RCC 7860 (cell line): ENCODE measurements around the gene PTGS2.

Experiments used
- DNase-seq: peaks from one replicate; pipeline ENCODE4 v3.0.0-alpha.2; 2015; ENCODE audit warnings: low spot score
- FAIRE-seq: peaks from 2 replicates; lab custom pipeline; 2012; peaks lifted over from hg19 to GRCh38; lab: Jason Lieb, UNC

PTGS2 gene

DNA sequence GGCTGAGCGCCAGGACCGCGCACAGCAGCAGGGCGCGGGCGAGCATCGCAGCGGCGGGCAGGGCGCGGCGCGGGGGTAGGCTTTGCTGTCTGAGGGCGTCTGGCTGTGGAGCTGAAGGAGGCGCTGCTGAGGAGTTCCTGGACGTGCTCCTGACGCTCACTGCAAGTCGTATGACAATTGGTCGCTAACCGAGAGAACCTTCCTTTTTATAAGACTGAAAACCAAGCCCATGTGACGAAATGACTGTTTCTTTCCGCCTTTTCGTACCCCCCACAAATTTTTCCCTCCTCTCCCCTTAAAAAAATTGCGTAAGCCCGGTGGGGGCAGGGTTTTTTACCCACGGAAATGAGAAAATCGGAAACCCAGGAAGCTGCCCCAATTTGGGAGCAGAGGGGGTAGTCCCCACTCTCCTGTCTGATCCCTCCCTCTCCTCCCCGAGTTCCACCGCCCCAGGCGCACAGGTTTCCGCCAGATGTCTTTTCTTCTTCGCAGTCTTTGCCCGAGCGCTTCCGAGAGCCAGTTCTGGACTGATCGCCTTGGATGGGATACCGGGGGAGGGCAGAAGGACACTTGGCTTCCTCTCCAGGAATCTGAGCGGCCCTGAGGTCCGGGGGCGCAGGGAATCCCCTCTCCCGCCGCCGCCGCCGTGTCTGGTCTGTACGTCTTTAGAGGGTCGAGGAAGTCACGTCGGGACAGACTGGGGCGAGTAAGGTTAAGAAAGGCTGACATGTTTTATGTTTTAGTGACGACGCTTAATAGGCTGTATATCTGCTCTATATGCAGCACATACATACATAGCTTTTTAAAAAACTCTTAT lies at the start of gene PTGS2:
Gene PTGS2, minus strand, starts transcription at position 179 of the 817 bp plus-strand sequence. Its CDS starts 133 bp downstream, at position 46.
- DNase-seq (peak; percentile 14), FAIRE-seq (no peak)

GRCh38 chr1:186722711-186723309 lies 42.6 kb upstream of the PTGS2 start:
- DNase-seq, result no peak
- FAIRE-seq, result peak; percentile 61

DNA sequence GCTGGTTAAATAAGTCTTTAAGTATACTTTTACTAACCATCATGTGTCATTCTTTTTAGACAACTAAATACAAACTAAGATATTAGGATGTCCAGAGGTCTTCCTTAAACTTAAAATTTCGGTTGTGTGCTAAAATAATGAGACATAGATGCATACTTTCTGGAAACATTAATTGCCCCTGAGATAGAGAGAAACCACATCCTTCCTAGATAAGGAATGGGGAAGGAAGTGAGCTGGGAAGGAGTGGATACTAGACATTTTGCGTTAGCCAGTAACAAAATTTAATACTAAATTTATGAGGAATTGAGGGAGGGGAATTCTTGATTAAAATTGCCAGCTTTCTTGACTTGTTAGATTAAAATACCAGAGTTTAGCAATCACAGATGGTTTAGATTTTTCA lies 37.1 kb upstream of the PTGS2 start:
- FAIRE-seq, result no peak
- no peak for DNase-seq

GRCh38 chr1:186715887-186716809 lies 35.9 kb upstream of the PTGS2 start:
- DNase-seq (no peak), FAIRE-seq (no peak)

GRCh38 chr1:186710696-186711095 lies 30.5 kb upstream of the PTGS2 start:
- FAIRE-seq (no peak), DNase-seq (no peak)

DNA sequence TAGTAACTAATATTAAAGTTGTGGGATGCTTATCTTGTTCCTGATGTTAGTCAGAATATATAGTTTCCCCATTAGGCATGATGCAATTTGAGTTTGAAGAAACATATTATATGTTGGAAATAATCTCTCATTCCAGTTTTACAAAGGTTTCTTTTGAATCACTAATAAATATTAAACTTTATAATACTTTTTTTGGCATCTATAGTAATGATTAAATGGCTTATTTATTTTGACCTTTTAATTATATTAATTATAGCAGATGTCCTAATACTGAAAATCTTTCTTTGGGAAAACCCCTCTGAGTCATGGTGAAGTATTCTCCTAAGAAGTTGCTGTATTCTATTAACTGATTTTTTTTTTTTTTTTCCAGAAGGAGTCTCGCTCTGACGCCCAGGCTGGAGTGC lies 28.5 kb upstream of the PTGS2 start:
- FAIRE-seq (peak; percentile 60), DNase-seq (no peak)

DNA sequence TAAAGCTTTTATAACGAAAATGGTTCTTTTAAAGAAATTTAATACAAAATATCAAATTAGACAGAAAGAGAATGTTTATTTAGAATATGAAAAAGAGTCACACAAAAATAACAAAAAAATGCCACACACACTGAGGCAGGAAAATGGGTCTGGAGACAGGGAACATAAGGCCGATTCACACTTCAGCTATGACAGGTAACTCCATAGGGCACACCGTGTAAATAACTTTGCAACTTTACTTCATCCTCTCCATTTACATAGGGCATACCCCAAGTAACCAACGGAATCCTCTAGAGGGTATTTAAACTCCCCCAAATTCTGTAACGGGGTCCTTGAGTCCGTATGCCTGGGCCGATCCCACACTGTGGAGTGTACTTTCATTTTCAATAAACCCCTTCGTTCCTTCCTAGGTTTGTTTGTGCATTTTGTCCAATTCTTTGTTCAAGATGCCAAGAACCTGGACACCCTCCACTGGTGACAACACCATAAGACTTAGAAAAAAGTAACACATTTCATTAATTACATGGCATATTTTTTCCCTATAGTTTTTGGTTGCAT lies 23.1 kb upstream of the PTGS2 start:
- no peak for FAIRE-seq
- DNase-seq, result no peak

GRCh38 chr1:186700722-186701121 lies 20.5 kb upstream of the PTGS2 start:
- no peak for FAIRE-seq

GRCh38 chr1:186699519-186699918 lies 19.3 kb upstream of the PTGS2 start:
- FAIRE-seq, result no peak
- no peak for DNase-seq

More at GRCh38 chr1:186700722-186701121, 20.5 kb upstream of the PTGS2 start:
- no peak for DNase-seq

GRCh38 chr1:186689907-186690306 lies 9.7 kb upstream of the PTGS2 start:
- DNase-seq (no peak), FAIRE-seq (no peak)

- FAIRE-seq (no peak), DNase-seq (no peak)
Measured at GRCh38 chr1:186689376-186689775, 9.2 kb upstream of the PTGS2 start.

DNA sequence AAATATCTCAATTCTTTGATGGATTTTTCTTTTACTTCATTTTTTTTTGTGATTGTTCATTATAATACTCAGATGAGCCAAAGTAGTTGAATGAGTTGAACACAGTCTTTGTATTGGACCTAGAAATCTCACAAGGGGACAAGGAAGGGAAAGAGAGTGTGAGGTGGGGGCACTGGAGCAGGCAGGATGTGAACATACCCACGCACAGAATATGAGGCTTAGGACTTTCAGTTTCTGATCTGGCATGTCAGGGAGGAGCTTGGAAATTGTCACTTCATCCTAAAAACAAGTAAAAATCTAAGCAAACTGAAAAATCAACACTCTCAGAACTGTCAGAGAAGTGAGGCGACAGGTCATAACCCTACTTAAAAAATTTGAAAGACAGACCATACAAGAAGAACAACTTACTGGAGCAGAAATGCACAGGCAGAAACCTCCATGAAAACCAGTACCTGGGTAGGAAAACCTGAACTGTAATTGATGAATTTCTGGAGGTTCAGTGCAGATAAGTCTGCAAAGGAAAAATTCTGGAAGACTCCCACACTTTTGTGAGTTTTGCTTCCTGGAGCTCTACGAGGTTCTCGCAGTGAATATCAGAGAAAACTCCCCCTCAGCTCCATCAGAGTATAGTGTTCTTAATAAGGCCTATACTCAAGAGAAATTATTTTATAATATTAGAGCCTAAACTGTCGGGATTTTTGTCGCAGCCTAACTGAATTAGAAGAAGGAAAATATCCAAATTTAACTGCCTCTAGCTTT lies 3.6 kb upstream of the PTGS2 start:
- DNase-seq (no peak), FAIRE-seq (no peak)

DNA sequence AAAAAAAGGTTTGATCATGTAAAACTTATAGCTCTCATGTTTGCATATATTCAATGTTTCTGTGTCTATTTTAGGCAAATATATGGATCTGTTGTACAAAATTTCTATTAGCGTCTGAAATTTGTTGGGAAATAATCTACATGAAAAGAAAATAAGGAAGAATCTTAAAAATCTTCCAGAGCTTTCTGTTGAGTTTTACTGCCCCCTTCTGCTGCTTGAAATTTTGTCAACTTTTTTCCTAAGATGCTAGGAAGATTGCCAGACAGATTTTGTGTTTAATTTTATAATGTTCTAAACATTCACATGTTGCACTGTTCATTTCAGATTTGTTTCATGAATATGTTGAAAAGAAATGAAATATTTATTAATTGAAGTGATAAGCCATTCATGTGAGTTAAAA lies 2.5 kb upstream of the PTGS2 start:
- FAIRE-seq, result no peak
- no peak for DNase-seq

GRCh38 chr1:186681801-186682200 lies 1.6 kb upstream of the PTGS2 start:
- FAIRE-seq (no peak), DNase-seq (no peak)

- no peak for FAIRE-seq
- DNase-seq, result no peak
Measured at GRCh38 chr1:186681121-186681520, 898 bp upstream of the PTGS2 start.

DNA sequence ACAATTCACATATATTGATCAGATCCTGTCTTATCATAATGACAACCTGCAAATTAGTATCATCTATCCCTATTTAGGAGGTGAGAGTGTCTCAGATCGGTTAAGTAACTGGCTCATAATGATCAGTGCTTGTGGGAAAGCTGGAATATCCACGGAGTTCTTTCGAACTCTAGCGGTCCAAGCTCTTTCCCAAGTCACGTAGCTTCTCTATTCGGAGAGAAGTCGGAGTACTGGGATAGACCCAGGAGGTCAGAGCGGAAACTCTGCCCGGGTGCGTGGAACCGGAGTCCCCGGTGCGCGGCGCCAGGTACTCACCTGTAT lies 339 bp downstream of the PTGS2 start:
- FAIRE-seq, result no peak
- no peak for DNase-seq

DNA sequence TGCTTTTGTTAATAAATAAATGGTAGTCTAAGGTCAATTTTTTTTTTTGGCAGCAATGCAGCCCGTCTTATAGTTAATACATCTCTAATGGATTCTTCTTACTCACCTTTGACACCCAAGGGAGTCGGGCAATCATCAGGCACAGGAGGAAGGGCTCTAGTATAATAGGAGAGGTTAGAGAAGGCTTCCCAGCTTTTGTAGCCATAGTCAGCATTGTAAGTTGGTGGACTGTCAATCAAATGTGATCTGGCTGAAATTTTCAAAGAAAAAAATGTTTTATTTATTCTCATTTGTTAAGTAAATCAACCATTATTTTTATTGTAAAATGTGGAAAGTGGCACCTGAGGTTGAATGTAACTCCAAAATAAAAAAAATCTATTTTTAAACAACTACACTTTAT lies 2.1 kb downstream of the PTGS2 start:
- FAIRE-seq (no peak), DNase-seq (no peak)

GRCh38 chr1:186672596-186672995 lies 7.6 kb downstream of the PTGS2 start:
- DNase-seq (no peak), FAIRE-seq (no peak)

DNA sequence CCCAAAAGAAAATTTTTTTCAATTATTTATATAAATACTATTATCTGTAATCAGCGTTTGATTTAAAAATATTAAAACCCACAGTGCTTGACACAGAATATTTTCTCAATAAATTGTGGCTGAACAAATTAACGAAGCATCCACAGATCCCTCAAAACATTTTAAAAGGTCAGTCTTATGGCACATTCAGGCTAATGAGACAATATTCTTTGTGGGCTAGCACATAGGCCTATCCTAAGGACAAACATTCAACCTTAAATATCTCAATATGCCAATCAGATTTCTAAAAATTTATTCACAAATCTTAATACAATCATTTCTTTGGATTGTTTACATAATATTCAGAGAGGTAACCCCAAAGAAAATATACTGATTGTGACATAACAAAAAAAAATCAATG lies 8.1 kb downstream of the PTGS2 start:
- FAIRE-seq, result no peak
- DNase-seq, result no peak

DNA sequence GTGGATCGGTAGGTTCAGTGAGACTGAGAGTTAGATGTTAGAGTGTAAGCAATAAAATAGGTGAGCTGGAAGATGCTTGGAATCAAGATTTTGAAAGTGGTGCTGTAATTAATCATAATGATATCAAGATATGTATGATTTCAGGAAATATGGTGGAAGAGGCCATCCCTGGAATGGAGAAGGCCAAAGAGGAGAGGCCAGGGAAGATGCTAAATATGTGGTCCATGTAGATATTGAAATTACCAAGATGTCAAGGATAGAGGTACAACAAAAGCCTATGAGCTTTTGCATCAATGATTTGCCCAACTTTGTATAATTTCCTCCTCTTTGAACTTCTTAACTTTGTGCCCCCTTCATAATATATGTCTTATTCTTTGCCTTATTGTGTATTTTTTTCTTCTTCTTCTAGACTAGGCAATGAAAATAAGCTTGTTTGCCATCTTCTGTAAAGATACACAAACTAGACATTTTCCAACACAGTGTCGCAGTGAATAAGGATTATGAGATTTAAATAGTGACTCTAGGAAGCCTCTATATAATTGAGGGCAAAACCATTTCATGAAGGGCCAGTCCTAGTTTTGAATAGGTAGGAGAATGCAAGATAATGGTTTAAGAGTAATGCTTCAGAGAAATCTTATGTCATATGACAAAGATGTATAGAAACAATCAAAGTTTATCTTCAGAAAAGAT lies 8.9 kb downstream of the PTGS2 start:
- DNase-seq (no peak), FAIRE-seq (no peak)
